HG03558 (cell line): ENCODE data around the gene NPM1.
"Not testable (repeated sequence)": the region's sequence is repeated elsewhere in the genome, so short reads cannot be mapped to it uniquely, and the experiment has no call there.

Experiments
- ATAC-seq: cut with Tn5 transposase; IDR thresholded peaks from one replicate; pipeline ENCODE4 v1.9.1; 2021; ENCODE audit warnings: moderate number of reproducible peaks; ENCODE audit not compliant: unreplicated experiment; ENCODE audit errors: extremely low read depth

The NPM1 gene

DNA sequence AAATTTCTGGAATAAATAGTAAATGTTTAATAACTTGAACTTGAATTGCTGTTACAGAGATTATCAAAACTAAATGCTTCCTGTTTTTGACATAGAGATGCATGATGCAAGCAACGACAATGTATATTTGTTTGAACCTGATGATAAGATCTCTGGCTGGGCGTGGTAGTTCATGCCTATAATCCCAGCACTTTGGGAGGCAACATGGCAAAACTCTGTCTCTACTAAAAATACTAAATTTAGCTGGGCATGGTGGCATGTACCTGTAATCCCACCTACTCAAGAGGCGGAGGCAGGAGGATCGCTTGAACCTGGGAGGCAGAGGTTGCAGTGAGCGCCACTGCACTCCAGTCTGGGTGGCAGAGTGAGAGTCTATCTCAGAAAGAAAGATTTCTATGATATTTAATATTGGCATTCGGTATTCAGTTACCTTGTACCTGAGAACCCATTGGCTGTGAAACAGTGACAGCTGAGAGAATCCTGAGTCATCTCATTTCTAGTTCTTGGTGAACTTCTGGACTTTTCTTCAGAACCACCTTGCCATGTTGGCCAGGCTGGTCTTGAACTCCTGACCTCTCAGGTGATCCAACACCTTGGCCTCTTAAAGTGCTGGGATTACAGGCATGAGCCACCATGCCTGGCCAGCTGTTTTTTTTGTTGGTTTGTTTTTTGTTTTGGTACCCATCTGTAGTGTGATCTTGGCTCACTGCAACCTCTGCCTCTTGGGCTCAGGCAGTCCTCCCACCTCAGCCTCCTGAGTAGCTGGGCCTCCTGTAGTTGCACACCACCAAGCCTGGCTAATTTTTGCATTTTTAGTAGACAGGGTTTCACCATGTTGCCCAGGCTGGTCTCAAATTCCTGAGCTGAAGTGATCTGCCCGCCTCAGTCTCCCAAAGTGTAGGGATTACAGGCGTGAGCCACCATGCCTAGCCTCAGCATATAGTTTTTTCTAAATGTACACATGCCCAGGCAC lies 21.8 kb downstream of the NPM1 start:
- no peak for ATAC-seq

- ATAC-seq: no peak
Measured at GRCh38 chr5:171410181-171410580, 22.5 kb downstream of the NPM1 start.

DNA sequence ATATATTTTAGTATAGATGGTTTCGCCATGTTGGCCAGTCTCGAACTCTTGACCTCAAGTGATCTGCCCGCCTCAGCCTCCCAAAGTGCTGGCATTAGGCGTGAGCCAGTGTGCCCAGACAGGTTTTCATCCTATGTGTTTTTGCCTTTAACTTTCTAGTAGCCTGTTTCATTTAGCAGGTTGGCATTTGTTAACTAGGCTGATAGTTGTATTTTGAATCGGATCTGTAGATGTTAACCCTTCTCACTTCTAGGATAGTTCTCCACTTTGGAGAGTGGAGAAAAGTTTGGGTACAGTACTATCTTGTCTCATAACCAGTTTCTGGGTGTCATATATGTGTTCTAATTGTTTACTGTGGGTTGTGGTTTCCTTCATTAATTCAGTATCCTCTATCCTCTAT lies 24.5 kb downstream of the NPM1 start:
- ATAC-seq: no peak

DNA sequence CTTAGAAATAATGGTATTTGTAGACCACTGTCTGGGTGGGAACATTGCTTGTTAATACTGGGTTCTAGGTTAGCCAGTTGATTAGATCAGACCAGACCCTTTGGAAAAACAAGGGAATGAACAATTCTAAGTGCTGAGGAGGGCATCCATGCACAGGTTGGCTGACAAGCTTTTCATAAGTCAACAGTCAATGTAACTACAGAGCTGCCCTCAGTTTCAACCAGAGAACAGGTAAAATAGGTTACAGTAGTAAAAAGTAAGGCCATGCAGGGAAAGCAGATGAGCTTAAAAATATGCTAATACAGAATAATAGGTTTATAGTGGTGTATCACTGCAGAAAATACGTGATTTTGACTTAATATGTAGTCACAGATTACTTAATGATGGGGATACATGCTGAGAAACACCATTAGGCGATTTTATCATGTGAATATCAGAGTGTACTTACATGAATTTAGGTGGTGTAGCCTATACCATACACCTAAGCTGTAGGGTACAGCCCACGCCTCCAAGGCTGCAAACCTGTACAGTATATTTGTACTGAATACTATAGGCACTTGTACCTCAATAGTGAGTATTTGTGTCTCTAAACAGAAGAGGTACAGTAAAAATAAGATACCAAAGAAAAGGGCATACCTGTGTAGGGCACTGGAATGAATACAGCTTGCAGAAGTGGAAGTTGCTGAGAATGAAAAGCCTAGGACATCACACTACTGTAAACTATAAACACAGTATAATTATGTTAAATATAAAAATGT lies 25.7 kb downstream of the NPM1 start:
- ATAC-seq: no peak

DNA sequence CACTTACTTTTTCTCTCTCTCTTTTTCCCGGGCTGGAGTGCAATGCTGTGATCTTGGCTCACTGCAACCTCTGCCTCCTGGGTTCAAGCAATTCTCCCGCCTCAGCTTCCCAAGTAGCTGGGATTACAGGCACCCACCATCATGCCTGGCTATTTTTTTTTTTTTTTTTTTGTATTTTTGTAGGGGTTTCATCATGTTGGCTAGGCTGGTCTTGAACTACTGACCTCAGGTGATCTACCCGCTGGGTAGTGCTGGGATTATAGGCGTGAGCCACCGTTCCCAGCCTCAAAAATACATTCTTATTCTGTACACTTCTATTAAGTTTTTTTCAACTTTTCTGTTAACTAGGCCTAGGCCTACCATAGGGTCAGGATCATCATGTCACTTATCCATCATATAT lies 26.3 kb downstream of the NPM1 start:
- not testable (repeated sequence) for ATAC-seq

DNA sequence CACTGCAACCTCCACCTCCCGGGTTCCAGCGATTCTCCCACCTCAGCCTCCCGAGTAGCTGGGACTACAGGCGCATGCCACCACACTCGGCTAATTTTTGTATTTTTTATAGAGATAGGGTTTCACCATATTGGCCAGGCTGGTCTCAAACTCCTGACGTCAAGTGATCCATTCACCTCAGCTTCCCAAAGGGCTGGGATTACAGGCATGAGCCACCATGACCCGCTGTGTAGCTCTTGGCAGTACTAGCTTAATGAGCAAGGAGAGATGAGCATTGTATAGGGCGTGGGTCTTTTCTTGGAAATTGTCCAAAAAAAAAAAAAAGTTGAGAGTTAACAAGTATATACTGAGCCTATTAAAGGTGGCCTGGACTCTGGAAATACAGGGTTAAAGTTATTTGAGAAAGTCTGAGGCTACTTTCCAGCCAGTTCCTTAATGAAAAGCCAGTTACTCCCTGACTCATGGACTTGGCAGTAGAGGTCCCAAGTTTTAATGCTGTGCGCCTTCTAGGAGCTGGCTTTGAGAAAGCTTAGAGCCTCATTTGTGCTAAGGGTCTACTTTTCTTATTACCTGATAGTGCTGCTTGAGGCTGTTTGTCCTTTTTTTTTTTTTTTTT lies 27.6 kb downstream of the NPM1 start:
- ATAC-seq: no peak

DNA sequence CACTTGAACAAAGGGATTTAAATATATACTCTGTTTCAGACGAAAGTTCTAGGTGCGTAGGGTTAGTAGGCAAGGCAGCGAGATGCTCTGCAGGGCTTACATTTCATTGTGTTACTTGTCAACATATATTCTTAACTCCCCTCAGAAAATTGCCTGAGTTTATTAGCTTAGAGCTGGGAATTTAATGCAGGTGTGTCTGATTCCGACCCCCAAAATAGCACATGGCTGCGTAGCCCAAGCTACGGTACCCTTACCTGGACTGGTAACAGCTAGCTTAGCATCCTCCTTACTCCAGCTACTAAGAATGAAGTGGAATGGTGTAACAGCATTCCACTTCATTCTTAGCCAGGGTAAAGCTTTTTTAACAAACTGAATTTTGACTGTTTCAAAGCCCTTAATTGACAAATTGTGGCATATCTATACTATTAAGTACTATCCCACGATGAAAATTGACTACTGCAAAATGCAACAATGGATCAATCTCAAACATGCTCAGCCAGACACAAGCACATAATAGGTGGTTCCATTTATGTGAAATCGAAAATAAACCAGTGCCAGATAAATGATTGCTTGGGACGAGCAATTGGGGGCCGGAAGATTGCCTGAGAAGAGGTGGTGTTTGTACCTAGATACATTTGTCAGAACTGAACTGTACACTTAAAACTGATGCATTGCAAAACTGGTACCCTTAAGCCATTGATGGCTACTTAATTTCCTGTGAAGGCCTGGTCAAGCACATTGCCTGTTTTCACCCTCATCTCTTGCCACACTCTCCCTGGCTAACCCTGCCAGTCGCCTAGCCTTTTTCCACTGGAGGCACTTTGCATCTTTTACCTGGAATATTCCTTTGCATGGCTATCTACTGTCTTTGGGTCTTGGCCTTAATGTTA lies 28.8 kb downstream of the NPM1 start:
- no peak for ATAC-seq

DNA sequence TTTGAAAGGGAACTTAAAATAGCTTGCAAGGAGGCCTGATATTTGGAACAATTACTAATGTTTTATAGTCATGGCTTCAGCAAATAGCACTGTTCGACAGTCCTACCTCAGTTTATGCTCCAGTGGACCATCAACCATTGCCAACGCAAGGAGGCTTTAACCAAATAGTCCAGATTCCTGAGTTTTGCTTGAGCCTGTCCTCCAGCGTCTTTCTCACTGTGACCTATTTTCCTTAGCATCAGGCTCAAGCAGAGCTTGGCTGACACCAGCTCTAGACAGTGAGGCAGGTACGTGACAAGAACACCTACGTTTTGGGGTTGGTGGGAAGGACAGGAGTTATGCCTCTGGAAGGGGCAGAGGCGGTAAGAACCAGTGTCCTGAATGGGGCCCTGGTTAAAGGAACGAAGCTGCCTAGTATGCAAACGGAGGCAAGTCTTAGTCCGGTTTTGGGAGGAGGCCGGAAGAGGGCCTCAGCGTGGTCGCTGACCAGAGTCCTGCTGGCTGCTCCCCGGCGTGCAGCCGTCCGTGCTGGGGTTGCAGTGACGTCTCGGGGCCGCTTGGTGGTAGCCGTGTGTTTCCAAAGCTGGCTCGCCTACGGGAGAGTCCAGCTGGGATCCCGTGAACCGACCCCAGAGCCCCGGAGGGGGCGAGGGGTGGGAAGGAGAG lies 30.8 kb downstream of the NPM1 start:
- no peak for ATAC-seq

GRCh38 chr5:171418982-171419687 lies 31.5 kb downstream of the NPM1 start, which contains the start of gene FGF18:
Gene FGF18, plus strand, starts transcription at chr5:171419647. Its CDS starts 553 bp downstream, at chr5:171420200.
- ATAC-seq: no peak

- no peak for ATAC-seq
Measured at GRCh38 chr5:171419688-171420430, 32.2 kb downstream of the NPM1 start.

DNA sequence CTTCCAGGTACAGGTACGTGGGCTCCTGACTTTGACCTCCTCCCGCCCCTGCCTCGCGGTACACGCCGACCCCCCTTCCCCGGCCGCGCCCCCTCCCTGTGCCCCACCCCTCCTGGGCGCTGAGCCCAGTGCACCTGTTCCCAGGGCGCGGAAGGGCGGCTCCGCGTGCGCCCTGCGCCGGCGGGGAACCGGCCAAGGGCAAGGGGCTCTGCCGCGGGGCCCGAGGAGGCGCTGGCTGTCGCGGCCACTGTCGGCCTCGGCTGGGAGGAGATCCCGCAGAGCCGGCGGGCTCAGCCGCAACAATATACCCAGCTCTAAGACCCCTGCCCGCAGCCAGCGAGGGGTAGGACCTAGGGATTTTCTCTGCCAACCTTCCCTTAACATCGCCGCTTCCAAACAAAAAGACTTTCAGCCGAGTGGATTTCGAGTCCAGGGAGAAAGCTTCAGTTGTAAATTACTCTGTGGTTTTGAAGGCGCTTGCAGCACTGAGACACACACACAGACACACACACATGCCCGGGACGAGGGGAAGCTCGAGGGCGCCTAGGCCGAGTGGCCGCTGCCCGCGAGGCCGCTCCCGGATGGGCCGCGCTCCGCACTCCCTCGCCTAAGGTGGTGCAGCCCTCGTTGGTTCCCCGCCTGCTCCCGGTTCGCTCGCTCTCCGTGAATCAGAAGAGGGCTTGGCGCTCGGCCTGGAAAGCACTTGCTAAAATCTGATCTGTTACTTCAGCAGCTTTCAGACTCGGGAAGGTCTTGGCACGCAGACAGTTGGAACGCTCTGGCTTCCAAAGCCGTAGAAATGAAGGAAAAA lies 33.0 kb downstream of the NPM1 start:
- no peak for ATAC-seq

- no peak for ATAC-seq
Measured at GRCh38 chr5:171421331-171422262, 33.9 kb downstream of the NPM1 start.

DNA sequence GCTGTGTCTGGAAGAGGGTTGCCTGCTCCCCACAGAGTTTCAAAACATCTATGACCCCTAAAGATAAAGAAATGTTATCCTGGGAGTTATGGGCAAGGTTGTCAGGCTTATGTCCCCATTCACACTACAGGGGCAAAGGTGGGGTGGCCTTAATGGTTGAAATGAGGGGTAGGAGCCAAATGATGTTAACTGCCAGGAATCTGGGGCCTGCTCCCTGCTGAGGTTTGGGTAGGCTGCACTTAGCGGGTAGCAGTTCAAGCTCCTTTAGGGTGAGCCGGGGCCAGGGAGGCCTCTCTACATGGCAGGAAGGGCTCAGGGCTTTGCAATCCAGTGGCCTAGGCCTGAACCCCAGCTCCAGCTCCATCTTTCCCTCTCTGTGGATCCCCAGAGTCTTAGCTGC lies 34.8 kb downstream of the NPM1 start:
- ATAC-seq: no peak

DNA sequence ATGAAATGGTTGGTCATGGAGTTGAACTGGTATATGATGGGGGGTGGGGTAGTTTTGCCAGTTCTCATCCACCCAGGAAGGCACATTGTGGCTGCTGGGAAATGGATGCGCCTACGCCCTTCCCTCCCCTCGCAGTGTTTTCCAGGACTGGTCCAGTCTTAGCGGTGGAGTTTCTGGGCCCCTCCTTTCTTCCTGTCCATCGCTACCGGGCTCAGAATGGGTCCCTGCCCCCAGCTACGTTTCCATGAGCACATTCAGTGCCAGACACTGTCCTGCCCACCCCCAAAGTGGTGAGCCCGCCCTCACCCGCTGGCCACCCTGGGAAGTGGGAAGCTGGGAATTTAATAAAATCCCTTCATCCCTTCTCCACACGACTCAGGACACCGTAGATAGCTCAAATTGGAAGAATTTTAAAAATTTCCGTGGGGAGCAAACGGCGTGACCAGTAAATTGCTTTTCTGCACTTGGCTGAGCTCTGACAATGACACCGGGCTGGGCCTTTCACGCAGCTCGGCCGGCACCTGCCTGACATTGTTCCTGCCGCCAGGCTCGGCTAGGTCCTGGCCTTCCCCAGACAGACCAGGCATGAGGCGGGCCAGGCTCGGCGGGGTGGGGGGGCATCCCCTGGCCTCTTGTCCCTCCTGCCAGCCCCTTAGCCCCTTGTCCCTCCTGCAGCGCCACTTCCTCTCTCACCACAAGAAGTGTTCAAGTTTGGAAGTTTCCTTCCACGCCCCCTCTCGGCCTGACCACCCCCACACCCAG lies 35.4 kb downstream of the NPM1 start:
- no peak for ATAC-seq

DNA sequence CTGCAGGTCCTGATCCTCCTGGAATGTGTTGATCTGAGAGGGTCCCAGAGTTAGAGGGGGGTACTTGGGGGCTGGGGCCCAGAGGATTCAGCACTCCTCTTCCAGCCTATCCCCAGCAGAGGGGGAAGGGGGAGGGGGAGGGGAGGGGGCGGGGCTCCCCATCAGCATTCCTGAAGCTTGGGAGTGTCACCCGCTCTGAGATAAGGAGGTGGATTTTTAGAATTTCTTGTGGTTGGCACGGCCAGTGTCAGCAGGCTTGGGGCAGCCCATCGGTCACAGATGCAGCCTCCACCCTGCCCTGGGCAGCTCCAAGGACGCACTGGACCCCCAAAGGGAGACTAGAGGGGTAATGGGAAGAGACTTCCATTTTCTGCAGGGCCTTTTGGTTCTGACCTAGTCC lies 37.1 kb downstream of the NPM1 start:
- no peak for ATAC-seq
